HG03439 (cell line): ENCODE results near the gene SEPTIN1.
A peak's percentile ranks its signal among the peaks of the same experiment; 100 is the strongest.

Source experiments
- ATAC-seq: cut with Tn5 transposase; IDR thresholded peaks from one replicate; pipeline ENCODE4 v1.9.1; 2021; ENCODE audit warnings: mild to moderate bottlenecking, moderate library complexity; ENCODE audit not compliant: unreplicated experiment

SEPTIN1 gene

GRCh38 chr16:30382111-30382881 is at the start of gene SEPTIN1:
TSS of gene SEPTIN1 (minus strand) at chr16:30382561. CDS start at chr16:30382542, 19 bp downstream.
- ATAC-seq: peak; percentile 28

- ATAC-seq: peak; percentile 14
These were observed 48.1 kb upstream of the SEPTIN1 start for GRCh38 chr16:30430428-30430970.

GRCh38 chr16:30429678-30430427 is 47.5 kb upstream of the SEPTIN1 start, which contains the start of gene DCTPP1:
TSS of gene DCTPP1 (minus strand) at chr16:30430030. CDS start at chr16:30429980, 50 bp downstream.
- peak; percentile 98 for ATAC-seq

- no peak for ATAC-seq
These were observed 47.0 kb upstream of the SEPTIN1 start for GRCh38 chr16:30429418-30429677.

- ATAC-seq: no peak
These were observed 45.7 kb upstream of the SEPTIN1 start for GRCh38 chr16:30428055-30428454.

- no peak for ATAC-seq
These were observed 38.6 kb upstream of the SEPTIN1 start for GRCh38 chr16:30421010-30421409.

- ATAC-seq: no peak
These were observed 36.2 kb upstream of the SEPTIN1 start for GRCh38 chr16:30418350-30419181.

GRCh38 chr16:30417529-30418349 is 35.4 kb upstream of the SEPTIN1 start:
- ATAC-seq: peak; percentile 83

- ATAC-seq: no peak
These were observed 34.5 kb upstream of the SEPTIN1 start for GRCh38 chr16:30416624-30417528.

- ATAC-seq: no peak
These were observed 33.8 kb upstream of the SEPTIN1 start for GRCh38 chr16:30416047-30416603.

GRCh38 chr16:30414159-30414558 is 31.8 kb upstream of the SEPTIN1 start:
- ATAC-seq: no peak

GRCh38 chr16:30413112-30413806 is 30.9 kb upstream of the SEPTIN1 start:
- ATAC-seq: no peak

- ATAC-seq: peak; percentile 32
These were observed 27.0 kb upstream of the SEPTIN1 start for GRCh38 chr16:30409125-30410060.

- ATAC-seq: peak; percentile 22
These were observed 25.6 kb upstream of the SEPTIN1 start for GRCh38 chr16:30407804-30408534.

- ATAC-seq: peak; percentile 78
These were observed 24.9 kb upstream of the SEPTIN1 start, which contains the start of gene ZNF771 for GRCh38 chr16:30407102-30407803. TSS of gene ZNF771 (plus strand) at chr16:30407606. CDS start at chr16:30408054, 448 bp downstream.

GRCh38 chr16:30406795-30407101 is 24.4 kb upstream of the SEPTIN1 start:
- peak; percentile 9 for ATAC-seq
